ENCODE measurements around the gene MKRN2. TPM values are rescaled to one million over a fixed set of nuclear protein-coding genes. Genes with fewer than 3 reads are reported as not detected.
"Not testable (repeated sequence)": the region's sequence is repeated elsewhere in the genome, so short reads cannot be mapped to it uniquely, and the experiment has no call there.

MKRN2 gene
- total RNA-seq, 1 experiment from 2014 or later, result 18.2 TPM

DNA sequence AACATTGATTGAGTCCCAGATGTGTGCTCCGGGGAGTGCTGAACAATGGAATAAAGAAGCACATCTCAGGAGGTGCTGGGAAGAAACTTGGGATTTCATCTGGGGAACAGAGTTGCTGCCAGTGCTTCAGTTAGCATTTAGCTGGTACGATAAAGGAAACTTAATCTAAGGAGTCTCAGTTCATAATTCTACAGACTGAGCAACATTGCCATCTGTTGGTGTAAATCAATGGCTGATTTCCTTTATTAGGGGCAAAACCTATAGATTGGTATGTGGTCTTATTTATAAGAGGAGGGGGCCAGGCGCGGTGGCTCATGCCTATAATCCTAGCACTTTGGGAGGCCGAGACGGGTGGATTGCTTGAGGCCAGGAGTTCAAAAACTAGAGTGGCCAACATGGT lies 20.5 kb upstream of the MKRN2 start (continued):
- TF ChIP-seq, protein P1, sequence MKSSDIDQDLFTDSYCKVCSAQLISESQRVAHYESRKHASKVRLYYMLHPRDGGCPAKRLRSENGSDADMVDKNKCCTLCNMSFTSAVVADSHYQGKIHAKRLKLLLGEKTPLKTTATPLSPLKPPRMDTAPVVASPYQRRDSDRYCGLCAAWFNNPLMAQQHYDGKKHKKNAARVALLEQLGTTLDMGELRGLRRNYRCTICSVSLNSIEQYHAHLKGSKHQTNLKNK (CRISPR knock-in tag; IDR thresholded peaks at IDR 0.05), result no peak
- TF ChIP-seq, protein P2, sequence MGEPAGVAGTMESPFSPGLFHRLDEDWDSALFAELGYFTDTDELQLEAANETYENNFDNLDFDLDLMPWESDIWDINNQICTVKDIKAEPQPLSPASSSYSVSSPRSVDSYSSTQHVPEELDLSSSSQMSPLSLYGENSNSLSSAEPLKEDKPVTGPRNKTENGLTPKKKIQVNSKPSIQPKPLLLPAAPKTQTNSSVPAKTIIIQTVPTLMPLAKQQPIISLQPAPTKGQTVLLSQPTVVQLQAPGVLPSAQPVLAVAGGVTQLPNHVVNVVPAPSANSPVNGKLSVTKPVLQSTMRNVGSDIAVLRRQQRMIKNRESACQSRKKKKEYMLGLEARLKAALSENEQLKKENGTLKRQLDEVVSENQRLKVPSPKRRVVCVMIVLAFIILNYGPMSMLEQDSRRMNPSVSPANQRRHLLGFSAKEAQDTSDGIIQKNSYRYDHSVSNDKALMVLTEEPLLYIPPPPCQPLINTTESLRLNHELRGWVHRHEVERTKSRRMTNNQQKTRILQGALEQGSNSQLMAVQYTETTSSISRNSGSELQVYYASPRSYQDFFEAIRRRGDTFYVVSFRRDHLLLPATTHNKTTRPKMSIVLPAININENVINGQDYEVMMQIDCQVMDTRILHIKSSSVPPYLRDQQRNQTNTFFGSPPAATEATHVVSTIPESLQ (CRISPR knock-in tag; IDR thresholded peaks at IDR 0.05), result no peak
- TF ChIP-seq EMX1 (CRISPR knock-in tag; IDR thresholded peaks at IDR 0.05), result no peak
- no peak for TF ChIP-seq ARID4B (CRISPR knock-in tag; IDR thresholded peaks at IDR 0.05; ENCODE audit: borderline replicate concordance)

DNA sequence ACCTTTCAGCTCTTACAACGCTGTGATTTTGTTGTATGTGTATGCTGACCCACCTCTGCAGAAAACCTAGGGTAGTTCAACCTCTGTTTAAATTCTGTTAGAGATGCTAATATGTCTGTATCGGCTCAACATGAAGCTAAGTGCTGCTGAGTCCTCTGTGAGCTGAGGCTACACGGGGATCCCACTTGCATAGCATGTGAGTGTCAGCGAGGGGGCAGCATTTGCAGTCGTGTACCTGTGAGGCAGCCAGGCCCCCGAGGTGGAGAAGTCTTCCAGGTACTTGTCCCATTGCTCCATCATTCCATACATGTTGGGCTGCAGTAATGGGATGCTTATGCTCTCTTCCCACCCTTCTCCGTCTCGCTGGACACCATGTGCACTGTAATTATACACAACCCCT lies 15.3 kb upstream of the MKRN2 start:
- ChIA-PET POLR2A (interaction anchor here (0.6 kb wide), 1 partner anchor 36 kb away, joined by 4 read pairs; no protein-coding TSS in a partner anchor), CTCF (interaction anchor here (0.5 to 1.5 kb wide), 9 partner anchors 11 to 383 kb away, joined by 3 to 7 read pairs (median 4); partner anchors contain the start of gene TIMP4)
- H3K27ac Mint-ChIP-seq, result no peak overlapping the region
- H3K27me3 Mint-ChIP-seq (ENCODE audit: low read depth), result no peaks in the 10 kb centered on the region
- no peak for TF ChIP-seq IRF2 (CRISPR knock-in tag; IDR thresholded peaks at IDR 0.05; ENCODE audit: borderline replicate concordance, low read depth)
- peak; percentile 30; the same call in 1 of the 2 replicates for TF ChIP-seq CTCF (IDR thresholded peaks at IDR 0.05)
- no peak for TF ChIP-seq ZNF263 (CRISPR knock-in tag; IDR thresholded peaks at IDR 0.05; ENCODE audit: low read depth)
- no peak for TF ChIP-seq ATF3 (CRISPR knock-in tag; conservative IDR thresholded peaks at IDR 0.05)
- peaks cover 22% of the 10 kb centered on the region for H3K4me1 Mint-ChIP-seq
- H3K4me3 Mint-ChIP-seq, result no peak overlapping the region
- ATAC-seq (peak; percentile 68), DNase-seq (ENCODE audit: low spot score) (peak; percentile 56)
- no peaks in the 10 kb centered on the region for H3K9me3 Mint-ChIP-seq
- peaks cover 8% of the 10 kb centered on the region; the same call in 1 of the 2 replicates for H3K36me3 Mint-ChIP-seq

- POLR2A ChIA-PET, result interaction anchor here (0.7 kb wide), 1 partner anchor 100 kb away, joined by 5 read pairs; no protein-coding TSS in a partner anchor
- not testable (repeated sequence) for DNase-seq (ENCODE audit: low spot score); H3K4me3 Mint-ChIP-seq; H3K27ac Mint-ChIP-seq; H3K36me3 Mint-ChIP-seq; ATAC-seq; H3K9me3 Mint-ChIP-seq; H3K27me3 Mint-ChIP-seq (ENCODE audit: low read depth)
- H3K4me1 Mint-ChIP-seq, result peaks cover 19% of the 10 kb centered on the region
- CTCF ChIA-PET, result interaction anchor here (0.6 to 1.0 kb wide), 2 partner anchors 9 to 34 kb away, joined by 3 to 4 read pairs; no protein-coding TSS in a partner anchor
Observed at GRCh38 chr3:12543497-12543896, 13.4 kb upstream of the MKRN2 start.

DNA sequence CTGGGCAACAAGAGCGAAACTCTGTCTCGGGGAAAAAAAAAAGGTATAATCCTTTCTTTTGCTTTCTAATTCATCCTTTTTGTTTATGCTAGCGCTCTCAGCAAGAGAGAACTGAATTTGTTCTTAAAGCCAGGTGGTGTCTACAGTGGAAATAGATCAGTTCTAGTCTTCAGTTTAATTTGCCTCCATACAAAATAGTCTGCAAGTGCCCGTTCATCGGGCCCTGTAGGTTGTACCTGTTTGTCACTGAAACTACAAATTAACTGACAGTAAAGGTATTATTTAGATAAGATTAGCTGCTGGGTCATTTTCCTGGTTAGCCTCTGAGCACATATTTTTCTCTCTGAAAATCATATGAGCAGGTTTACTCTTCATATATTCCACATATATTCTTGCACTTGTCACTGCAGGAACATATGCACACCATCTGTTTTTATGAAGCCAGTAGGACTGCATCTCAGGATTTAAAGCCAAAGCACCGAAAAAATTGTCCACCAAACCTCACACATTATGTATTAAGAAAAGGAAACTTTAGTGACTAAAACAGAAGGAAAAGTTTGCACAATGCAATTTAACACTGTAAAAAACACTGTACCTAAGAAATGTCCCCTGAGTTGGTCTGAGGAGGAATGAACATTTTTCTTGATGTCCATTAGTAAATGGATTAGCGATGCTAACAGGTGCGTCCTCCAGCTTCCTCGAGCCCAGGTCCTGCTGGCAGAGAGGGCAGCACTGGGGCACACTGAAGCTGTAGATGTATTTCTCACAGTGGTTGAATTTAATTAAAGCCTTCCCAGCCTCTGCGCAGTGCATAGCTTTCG lies 12.0 kb upstream of the MKRN2 start:
- H3K27ac Mint-ChIP-seq, result peak overlapping the region; percentile 87
- no peaks in the 10 kb centered on the region for H3K36me3 Mint-ChIP-seq
- DNase-seq (ENCODE audit: low spot score) (no peak), ATAC-seq (no peak)
- CTCF ChIA-PET, result interaction anchor here (1.3 to 1.9 kb wide), 5 partner anchors 17 to 265 kb away, joined by 3 to 8 read pairs (median 4); no protein-coding TSS in a partner anchor
- TF ChIP-seq CREM (CRISPR knock-in tag; IDR thresholded peaks at IDR 0.05), result peak; percentile 48; the same call in 1 of the 2 replicates
- TF ChIP-seq CBFB (CRISPR knock-in tag; IDR thresholded peaks at IDR 0.05; ENCODE audit: low read depth), result no peak
- H3K4me1 Mint-ChIP-seq, result peaks cover 19% of the 10 kb centered on the region
- POLR2A ChIA-PET, result no interaction called here
- no peaks in the 10 kb centered on the region for H3K9me3 Mint-ChIP-seq
- H3K27me3 Mint-ChIP-seq (ENCODE audit: low read depth), result no peaks in the 10 kb centered on the region
- peak overlapping the region; percentile 60 for H3K4me3 Mint-ChIP-seq

All from WTC11 (cell line).